ENCODE measurements around the gene ADGRL1.
A peak's percentile ranks its signal among the peaks of the same experiment; 100 is the strongest.
"Not testable (repeated sequence)": the region's sequence is repeated elsewhere in the genome, so short reads cannot be mapped to it uniquely, and the experiment has no call there.

Gene ADGRL1

DNA sequence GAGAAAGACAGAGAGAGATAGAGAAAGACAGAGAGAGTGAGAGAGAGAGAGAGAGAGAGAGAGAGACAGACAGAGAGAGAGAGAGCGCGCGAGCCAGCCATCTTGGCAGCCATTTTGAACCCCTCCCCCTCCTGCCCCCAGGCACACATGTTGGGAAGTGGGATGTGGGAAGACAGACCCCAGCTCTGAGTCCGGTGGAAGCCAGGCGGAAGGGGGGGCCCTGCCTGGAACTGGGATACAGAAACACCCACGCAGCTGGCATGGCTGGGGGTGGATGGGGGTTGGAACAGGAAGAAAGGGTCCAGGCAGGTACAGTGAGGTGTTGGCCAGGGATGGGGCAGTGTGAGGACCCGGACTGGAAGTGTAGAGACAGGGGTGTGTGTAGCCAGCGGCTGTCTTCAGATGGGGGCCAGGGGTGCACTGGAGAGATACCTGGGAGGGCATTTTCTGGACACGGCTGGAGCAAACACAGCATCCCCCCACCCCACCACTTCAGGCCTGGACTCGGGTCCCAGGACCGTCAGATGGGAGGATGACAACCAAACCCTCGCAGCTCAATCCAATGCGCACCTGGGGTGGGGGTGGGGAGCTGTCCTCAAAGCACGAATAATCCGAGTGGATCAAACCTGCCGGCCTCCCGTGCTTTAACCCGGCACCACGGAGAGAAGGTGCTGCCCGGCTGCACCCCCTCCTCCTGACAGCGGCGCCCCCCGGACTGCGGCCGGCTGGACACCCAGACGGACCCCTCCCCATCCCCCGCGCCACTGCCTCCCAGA lies 1.1 kb downstream of the ADGRL1 start:
- H2BK5ac ChIP-seq (ENCODE audit: low read depth, low read length, poor library complexity, severe bottlenecking); H2BK15ac ChIP-seq (ENCODE audit: low read depth, poor library complexity, severe bottlenecking); H3K18ac ChIP-seq (ENCODE audit: low read depth in 1 of 2, low read length in 2 of 2); H3K4ac ChIP-seq (ENCODE audit: low read depth in 1 of 2, low read length in 2 of 2); H3K9ac ChIP-seq (ENCODE audit: low read length); H2BK120ac ChIP-seq (ENCODE audit: low read depth, low read length); H3K23ac ChIP-seq (ENCODE audit: low read length in 2 of 2); H3K14ac ChIP-seq (ENCODE audit: low read length in 2 of 2); H3K36me3 ChIP-seq (ENCODE audit: control insufficient read depth in 1 of 2, insufficient read depth in 2 of 2, low read depth in 1 of 2, low read length in 2 of 2); H3K9me3 ChIP-seq (ENCODE audit: control insufficient read depth, low read length); H2AFZ ChIP-seq (ENCODE audit: low read depth, low read length); H3K27ac ChIP-seq (ENCODE audit: low read length, poor library complexity, severe bottlenecking); DNase-seq; H4K8ac ChIP-seq (ENCODE audit: low read length); H2AK5ac ChIP-seq (ENCODE audit: low read length, severe bottlenecking); H2BK12ac ChIP-seq (ENCODE audit: low read length in 2 of 2): not testable (repeated sequence)
- Histone ChIP-seq H3K4me3 (ENCODE audit: insufficient read depth in 1 of 2, low read depth in 1 of 2, low read length in 2 of 2) (peak overlapping the region; percentile 47 to 79), H4K91ac (ENCODE audit: low read length) (peak overlapping the region; percentile 50), H3K4me2 (ENCODE audit: low read length, poor library complexity, severe bottlenecking) (peak overlapping the region; percentile 91), H3K4me1 (ENCODE audit: control insufficient read depth, insufficient read depth, low read depth, low read length) (peaks cover 17% of the 10 kb centered on the region), H3K27me3 (ENCODE audit: control insufficient read depth in 1 of 2, insufficient read depth in 1 of 2, low read length in 2 of 2) (peaks cover 0 to 20% of the 10 kb centered on the region in 2 experiments), H3K79me1 (replicated peaks; ENCODE audit: low read length, poor library complexity, severe bottlenecking) (peaks cover 12% of the 10 kb centered on the region)
- 7% methylated on average over 20 of the region's 28 CpGs for WGBS

DNA sequence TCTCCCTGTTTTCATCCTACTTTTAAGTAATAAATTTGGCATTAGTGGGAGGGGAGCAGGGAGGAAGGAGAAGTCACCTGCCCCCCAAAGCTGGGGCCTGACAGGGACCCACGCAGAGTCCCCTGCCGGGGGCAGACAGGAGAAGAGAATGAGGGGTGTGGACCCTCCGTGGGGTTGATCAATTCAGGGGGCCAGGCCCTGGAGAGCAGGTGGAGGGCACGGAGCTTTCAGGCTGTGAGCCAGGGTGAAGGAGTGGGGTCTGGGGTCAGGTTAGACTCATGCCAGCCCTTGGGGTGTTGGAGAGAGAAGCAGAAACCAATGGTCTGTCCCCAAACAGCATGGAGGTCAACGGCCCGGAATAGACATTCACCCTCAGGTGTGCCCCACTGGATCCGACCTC lies 1.8 kb downstream of the ADGRL1 start:
- H3K9me3 ChIP-seq (ENCODE audit: control insufficient read depth, low read length); H3K9ac ChIP-seq (ENCODE audit: low read length); H2BK120ac ChIP-seq (ENCODE audit: low read depth, low read length); H3K4ac ChIP-seq (ENCODE audit: low read depth in 1 of 2, low read length in 2 of 2); DNase-seq; H3K14ac ChIP-seq (ENCODE audit: low read length in 2 of 2); H3K4me2 ChIP-seq (ENCODE audit: low read length, poor library complexity, severe bottlenecking); H2BK15ac ChIP-seq (ENCODE audit: low read depth, poor library complexity, severe bottlenecking); H2BK12ac ChIP-seq (ENCODE audit: low read length in 2 of 2); H3K27ac ChIP-seq (ENCODE audit: low read length, poor library complexity, severe bottlenecking); H3K4me3 ChIP-seq (ENCODE audit: insufficient read depth in 1 of 2, low read depth in 1 of 2, low read length in 2 of 2); H2AK5ac ChIP-seq (ENCODE audit: low read length, severe bottlenecking); H3K18ac ChIP-seq (ENCODE audit: low read depth in 1 of 2, low read length in 2 of 2); H4K8ac ChIP-seq (ENCODE audit: low read length); H4K91ac ChIP-seq (ENCODE audit: low read length); H2AFZ ChIP-seq (ENCODE audit: low read depth, low read length); H3K36me3 ChIP-seq (ENCODE audit: control insufficient read depth in 1 of 2, insufficient read depth in 2 of 2, low read depth in 1 of 2, low read length in 2 of 2); H3K23ac ChIP-seq (ENCODE audit: low read length in 2 of 2); H2BK5ac ChIP-seq (ENCODE audit: low read depth, low read length, poor library complexity, severe bottlenecking): not testable (repeated sequence)
- 84% methylated on average over 7 of the region's 7 CpGs for WGBS
- peaks cover 17% of the 10 kb centered on the region for H3K4me1 ChIP-seq (ENCODE audit: control insufficient read depth, insufficient read depth, low read depth, low read length)
- peaks cover 0 to 16% of the 10 kb centered on the region in 2 experiments for H3K27me3 ChIP-seq (ENCODE audit: control insufficient read depth in 1 of 2, insufficient read depth in 1 of 2, low read length in 2 of 2)
- H3K79me1 ChIP-seq (replicated peaks; ENCODE audit: low read length, poor library complexity, severe bottlenecking), result peaks cover 13% of the 10 kb centered on the region

- 91% methylated on average over 17 of the region's 20 CpGs for WGBS
- not testable (repeated sequence) for H4K8ac ChIP-seq (ENCODE audit: low read length); H4K91ac ChIP-seq (ENCODE audit: low read length); H3K9ac ChIP-seq (ENCODE audit: low read length); H2BK12ac ChIP-seq (ENCODE audit: low read length in 2 of 2); H2AK5ac ChIP-seq (ENCODE audit: low read length, severe bottlenecking); H2AFZ ChIP-seq (ENCODE audit: low read depth, low read length); H3K4me3 ChIP-seq (ENCODE audit: insufficient read depth in 1 of 2, low read depth in 1 of 2, low read length in 2 of 2); H3K23ac ChIP-seq (ENCODE audit: low read length in 2 of 2); H3K4me2 ChIP-seq (ENCODE audit: low read length, poor library complexity, severe bottlenecking); H3K9me3 ChIP-seq (ENCODE audit: control insufficient read depth, low read length); H3K14ac ChIP-seq (ENCODE audit: low read length in 2 of 2); H3K27ac ChIP-seq (ENCODE audit: low read length, poor library complexity, severe bottlenecking); H2BK15ac ChIP-seq (ENCODE audit: low read depth, poor library complexity, severe bottlenecking); DNase-seq; H2BK5ac ChIP-seq (ENCODE audit: low read depth, low read length, poor library complexity, severe bottlenecking); H2BK120ac ChIP-seq (ENCODE audit: low read depth, low read length); H3K36me3 ChIP-seq (ENCODE audit: control insufficient read depth in 1 of 2, insufficient read depth in 2 of 2, low read depth in 1 of 2, low read length in 2 of 2); H3K18ac ChIP-seq (ENCODE audit: low read depth in 1 of 2, low read length in 2 of 2); H3K4ac ChIP-seq (ENCODE audit: low read depth in 1 of 2, low read length in 2 of 2)
- Histone ChIP-seq H3K79me1 (replicated peaks; ENCODE audit: low read length, poor library complexity, severe bottlenecking) (peaks cover 16% of the 10 kb centered on the region), H3K27me3 (ENCODE audit: control insufficient read depth in 1 of 2, insufficient read depth in 1 of 2, low read length in 2 of 2) (peaks cover 0 to 14% of the 10 kb centered on the region in 2 experiments), H3K4me1 (ENCODE audit: control insufficient read depth, insufficient read depth, low read depth, low read length) (peaks cover 17% of the 10 kb centered on the region)
Observed at GRCh38 chr19:14203788-14204187, 2.2 kb downstream of the ADGRL1 start.

- Histone ChIP-seq H3K4me2 (ENCODE audit: low read length, poor library complexity, severe bottlenecking) (no peak overlapping the region), H3K4me3 (ENCODE audit: insufficient read depth in 1 of 2, low read depth in 1 of 2, low read length in 2 of 2) (no peak overlapping the region), H2BK120ac (ENCODE audit: low read depth, low read length) (no peak overlapping the region), H3K14ac (ENCODE audit: low read length in 2 of 2) (no peak overlapping the region), H2AK5ac (ENCODE audit: low read length, severe bottlenecking) (no peak overlapping the region), H3K23ac (ENCODE audit: low read length in 2 of 2) (peak overlapping the region in 1 of 2 experiments; percentile 50), H3K27me3 (ENCODE audit: control insufficient read depth in 1 of 2, insufficient read depth in 1 of 2, low read length in 2 of 2) (peaks cover 0 to 10% of the 10 kb centered on the region in 2 experiments), H3K79me1 (replicated peaks; ENCODE audit: low read length, poor library complexity, severe bottlenecking) (peaks cover 20% of the 10 kb centered on the region), H2AFZ (ENCODE audit: low read depth, low read length) (no peak overlapping the region), H2BK15ac (ENCODE audit: low read depth, poor library complexity, severe bottlenecking) (no peak overlapping the region), H2BK12ac (ENCODE audit: low read length in 2 of 2) (no peak overlapping the region), H4K91ac (ENCODE audit: low read length) (peak overlapping the region; percentile 27), H3K9ac (ENCODE audit: low read length) (no peak overlapping the region), H4K8ac (ENCODE audit: low read length) (no peak overlapping the region), H3K36me3 (ENCODE audit: control insufficient read depth in 1 of 2, insufficient read depth in 2 of 2, low read depth in 1 of 2, low read length in 2 of 2) (peaks cover 0 to 5% of the 10 kb centered on the region in 2 experiments), H3K18ac (ENCODE audit: low read depth in 1 of 2, low read length in 2 of 2) (no peak overlapping the region), H3K9me3 (ENCODE audit: control insufficient read depth, low read length) (no peaks in the 10 kb centered on the region), H2BK5ac (ENCODE audit: low read depth, low read length, poor library complexity, severe bottlenecking) (no peak overlapping the region), H3K27ac (ENCODE audit: low read length, poor library complexity, severe bottlenecking) (no peak overlapping the region), H3K4ac (ENCODE audit: low read depth in 1 of 2, low read length in 2 of 2) (no peak overlapping the region), H3K4me1 (ENCODE audit: control insufficient read depth, insufficient read depth, low read depth, low read length) (peaks cover 17% of the 10 kb centered on the region)
- WGBS, result 63% methylated on average over 13 of the region's 13 CpGs
- no peak for DNase-seq
Observed at GRCh38 chr19:14203177-14203576, 2.8 kb downstream of the ADGRL1 start.

Measured in mesenchymal stem cell (in vitro differentiated cells and primary cell).